Adrenal gland (tissue), 19 donors: ENCODE data around the gene ALKBH5. TPM values are rescaled to one million over a fixed set of nuclear protein-coding genes. Genes with fewer than 3 reads are reported as not detected.

ENCODE experiments used
- DNase-seq, 7 donors: peaks; one replicate each; pipeline ENCODE4 v3.0.0-alpha.2; 2019 to 2020
- H3K27ac ChIP-seq, 5 donors: fragments of 200-600 bp; sonication (generic) in 4 of 5; 1 replicate in 3 of 5; 2 replicates in 2 of 5; pipeline versions ENCODE4 v1.5.1 to v1.8.0; 2016 to 2020; ENCODE audit warnings: mild to moderate bottlenecking in 1 of 5
- H3K27me3 ChIP-seq: fragments of 200-600 bp; 2 replicates; pipeline ENCODE4 v1.8.0; 2021
- H3K36me3 ChIP-seq, 2 donors: fragments of 200-600 bp; replicated peaks in 1 of 2; 1 replicate in 1 of 2; 2 replicates in 1 of 2; pipeline versions ENCODE4 v1.5.1 to v1.8.0; 2018 to 2022
- H3K4me1 ChIP-seq, 2 donors: fragments of 200-600 bp; replicated peaks in 1 of 2; 1 replicate in 1 of 2; 2 replicates in 1 of 2; pipeline versions ENCODE4 v1.5.1 to v1.8.0; 2018 to 2021
- H3K4me3 ChIP-seq, 4 donors: fragments of 200-600 bp; sonication (generic) in 3 of 4; one replicate each; pipeline ENCODE4 v1.5.1; 2016 to 2018
- H3K9me3 ChIP-seq, 3 donors: fragments of 200-600 bp; sonication (generic) in 1 of 3; replicated peaks in 1 of 3; 1 replicate in 2 of 3; 2 replicates in 1 of 3; pipeline versions ENCODE4 v1.5.1 to v1.8.0; 2016 to 2021
- POLR2A ChIP-seq, 2 donors: fragments of 450-650 bp; IDR thresholded peaks; one replicate each; pipeline ENCODE4 v1.6.1; 2017; ENCODE audit warnings: antibody characterized with exemption in 2 of 2, mild to moderate bottlenecking in 2 of 2, moderate library complexity in 1 of 2
- WGBS, 4 donors: extraction: QIAGEN DNeasy Blood & Tissue Kit in 2 of 4; methylation state at CpG; one replicate each; pipeline versions ENCODE4 v1.1.5 to v1.1.7; 2013 to 2017; 5-methylcytosine and 5-hydroxymethylcytosine counted together
- intact Hi-C, 2 donors: fragments of 100-400 bp; cut with DNase I; formaldehyde crosslinking; loops; one replicate each; pipeline versions ENCODE4 v1.14.1 to v1.15.0; 2022 to 2023
- long read RNA-seq, 10 donors: library from polyadenylated mRNA in 3 of 10; unstranded in 2 of 10; stranded (forward) in 1 of 10; transcript quantifications; one replicate each; pipeline ENCODE4 v2.0.0 and lab custom pipeline, GENCODE V29; 2021 to 2026
- polyA plus RNA-seq, 3 donors: library from polyadenylated mRNA; stranded (reverse); fragments of 200-250 nt in 2 of 3; fragments of 350-450 nt in 1 of 3; fragmentation: Illumina TruSeq in 1 of 3; extraction: RNeasy Lipid Tissue Mini Kit (QIAGEN cat#74804) in 1 of 3; gene quantifications; one replicate each; pipeline ENCODE4 v1.2.3, GENCODE V29; 2013 to 2014
- total RNA-seq, 9 donors: library from RNA; depleted of rRNA in 4 of 9; stranded (reverse); fragments of >200 nt in 4 of 9; fragments of 120-200 nt in 1 of 9; fragmentation: NEBNext Ultra II Directional in 1 of 9; extraction: Animal tissue kit (Norgen Biotek cat#: 25700) in 1 of 9; gene quantifications; one replicate each; pipeline versions ENCODE4 v1.1.0 to v1.2.4, GENCODE V29; 2013 to 2023
- TF ChIP-seq, protein P1 (sequence below), 6 experiments: fragments of 450-650 bp in 4 of 6; fragments of 200-600 bp in 2 of 6; sonication (generic) in 1 of 6; IDR thresholded peaks; 1 replicate in 5 of 6; 2 replicates in 1 of 6; pipeline versions ENCODE4 v1.5.1 to v1.8.0; 2016 to 2021; ENCODE audit warnings: antibody characterized with exemption in 6 of 6, mild to moderate bottlenecking in 2 of 6, moderate library complexity in 1 of 6
- donor health status: healthy with polysubstance abuse.
- donor health status: Bipolar disorder and iron deficiency.
- donor health status: DM: yes; HTN: yes; CAD: no.
- donor health status: DM: no; HTN: no; CAD: no.
- donor health status: DM: no; HTN: no; CAD: no.
- donor health status: DM: yes; HTN: yes; CAD: no.

The ALKBH5 gene
- total RNA-seq (100 to 1,000 TPM in 8 of 9 donors, 10 to 100 TPM in 1; 52.2 to 154 (median 140) TPM), polyA plus RNA-seq (100 to 1,000 TPM in 1 of 3 donors, 10 to 100 TPM in 2; 28.4 to 118 (median 33.8) TPM)
- long read RNA-seq, donor 1, transcript ALKBH5-201 (4 exons, 2,748 nt) = major isoform, 12 of 12 reads
- long read RNA-seq, donor 1, partial matches to known transcripts = 0 of 12 reads
- long read RNA-seq, donor 1, other reads (novel, unspliced or antisense) = 0 of 12 reads
- long read RNA-seq, donor 2, transcript ALKBH5-201 (4 exons, 2,748 nt) = major isoform, 8 of 8 reads
- long read RNA-seq, donor 2, partial matches to known transcripts = 0 of 8 reads
- long read RNA-seq, donor 2, other reads (novel, unspliced or antisense) = 0 of 8 reads
- long read RNA-seq, donor 3, transcript ALKBH5-201 (4 exons, 2,748 nt) = major isoform, 8 of 8 reads
- long read RNA-seq, donor 3, partial matches to known transcripts = 0 of 8 reads
- long read RNA-seq, donor 3, other reads (novel, unspliced or antisense) = 0 of 8 reads
- long read RNA-seq, donor 4, transcript ALKBH5-201 (4 exons, 2,748 nt) = major isoform, 16 of 19 reads
- long read RNA-seq, donor 4, partial matches to known transcripts = 1 of 19 reads
- long read RNA-seq, donor 4, other reads (novel, unspliced or antisense) = 1 of 19 reads
- long read RNA-seq, donor 5, transcript ALKBH5-201 (4 exons, 2,748 nt) = major isoform, 591 of 612 reads
- long read RNA-seq, donor 5, partial matches to known transcripts = 7 of 612 reads
- long read RNA-seq, donor 5, other reads (novel, unspliced or antisense) = 13 of 612 reads
- long read RNA-seq, donor 6, transcript ALKBH5-201 (4 exons, 2,748 nt) = major isoform, 8 of 13 reads
- long read RNA-seq, donor 6, partial matches to known transcripts = 5 of 13 reads
- long read RNA-seq, donor 6, other reads (novel, unspliced or antisense) = 0 of 13 reads
- long read RNA-seq, donor 7, transcript ALKBH5-201 (4 exons, 2,748 nt) = major isoform, 9 of 11 reads
- long read RNA-seq, donor 7, partial matches to known transcripts = 0 of 11 reads
- long read RNA-seq, donor 7, other reads (novel, unspliced or antisense) = 0 of 11 reads
- long read RNA-seq, donor 8, transcript ALKBH5-201 (4 exons, 2,748 nt) = major isoform, 19 of 20 reads
- long read RNA-seq, donor 8, partial matches to known transcripts = 0 of 20 reads
- long read RNA-seq, donor 8, other reads (novel, unspliced or antisense) = 0 of 20 reads
- long read RNA-seq, donor 9, transcript ALKBH5-201 (4 exons, 2,748 nt) = major isoform, 6 of 6 reads
- long read RNA-seq, donor 9, partial matches to known transcripts = 0 of 6 reads
- long read RNA-seq, donor 9, other reads (novel, unspliced or antisense) = 0 of 6 reads
- long read RNA-seq, donor 10, transcript ALKBH5-201 (4 exons, 2,748 nt) = major isoform, 6 of 7 reads
- long read RNA-seq, donor 10, partial matches to known transcripts = 0 of 7 reads
- long read RNA-seq, donor 10, other reads (novel, unspliced or antisense) = 0 of 7 reads

DNA sequence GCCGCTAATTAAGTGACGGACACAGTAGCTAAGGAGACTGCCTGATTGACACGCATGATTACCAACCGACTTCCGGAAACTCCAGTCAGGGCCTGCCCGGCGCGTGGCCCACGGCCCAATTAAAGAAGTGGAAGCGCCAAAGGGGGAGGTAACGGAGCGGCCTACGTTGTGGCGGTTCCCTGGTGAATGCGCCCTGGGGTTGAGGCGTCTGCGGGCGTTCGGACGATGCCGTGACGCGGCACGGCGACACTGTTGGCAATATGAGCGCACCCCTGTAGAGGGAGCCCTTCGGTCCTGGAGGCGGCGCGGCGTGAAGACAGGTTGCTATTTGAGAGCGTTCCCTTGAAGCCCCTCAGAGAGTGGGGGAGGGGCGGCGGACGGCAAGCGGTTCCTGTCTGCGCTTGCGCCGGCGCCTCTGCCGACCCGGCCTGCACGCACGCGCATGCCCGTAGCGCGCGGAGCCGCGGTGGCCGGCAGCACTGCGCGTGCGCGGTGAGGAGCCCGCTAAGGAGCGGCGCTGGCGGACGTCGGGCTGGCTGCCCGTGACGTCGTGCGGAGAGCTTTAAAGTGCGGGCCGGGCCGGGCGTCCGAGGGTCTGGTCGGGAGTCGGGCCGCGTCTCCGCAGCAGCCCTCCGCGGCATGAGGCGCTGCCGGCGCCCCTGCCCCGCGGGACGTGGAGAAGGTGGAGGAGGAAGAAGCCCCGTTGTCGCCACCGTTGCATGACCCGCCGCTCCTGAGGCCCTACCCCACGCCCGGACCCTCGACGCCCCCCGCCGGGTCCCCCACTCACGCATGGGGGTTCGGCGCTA, at the start of gene ALKBH5:
ALKBH5 (plus strand) TSS at position 495 of the 809 bp plus-strand sequence. CDS start 416 bp downstream, outside the sequence.
- no peaks in the 10 kb centered on the region for H3K27me3 ChIP-seq
- H3K27ac ChIP-seq = peak within 1 kb of the TSS; percentile 94 to 99 (median 98)
- H3K36me3 ChIP-seq = peaks cover 0 to 5% of the 10 kb centered on the region in 2 donors
- H3K4me3 ChIP-seq = peak within 1 kb of the TSS; percentile 39 to 85 (median 62)
- H3K4me1 ChIP-seq = peaks cover 41 to 52% of the 10 kb centered on the region in 2 donors
- DNase-seq = peak; percentile 97 to 100 (median 99)
- TF ChIP-seq, protein P1, sequence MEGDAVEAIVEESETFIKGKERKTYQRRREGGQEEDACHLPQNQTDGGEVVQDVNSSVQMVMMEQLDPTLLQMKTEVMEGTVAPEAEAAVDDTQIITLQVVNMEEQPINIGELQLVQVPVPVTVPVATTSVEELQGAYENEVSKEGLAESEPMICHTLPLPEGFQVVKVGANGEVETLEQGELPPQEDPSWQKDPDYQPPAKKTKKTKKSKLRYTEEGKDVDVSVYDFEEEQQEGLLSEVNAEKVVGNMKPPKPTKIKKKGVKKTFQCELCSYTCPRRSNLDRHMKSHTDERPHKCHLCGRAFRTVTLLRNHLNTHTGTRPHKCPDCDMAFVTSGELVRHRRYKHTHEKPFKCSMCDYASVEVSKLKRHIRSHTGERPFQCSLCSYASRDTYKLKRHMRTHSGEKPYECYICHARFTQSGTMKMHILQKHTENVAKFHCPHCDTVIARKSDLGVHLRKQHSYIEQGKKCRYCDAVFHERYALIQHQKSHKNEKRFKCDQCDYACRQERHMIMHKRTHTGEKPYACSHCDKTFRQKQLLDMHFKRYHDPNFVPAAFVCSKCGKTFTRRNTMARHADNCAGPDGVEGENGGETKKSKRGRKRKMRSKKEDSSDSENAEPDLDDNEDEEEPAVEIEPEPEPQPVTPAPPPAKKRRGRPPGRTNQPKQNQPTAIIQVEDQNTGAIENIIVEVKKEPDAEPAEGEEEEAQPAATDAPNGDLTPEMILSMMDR (IDR thresholded peaks at IDR 0.05) = peak in 4 of 6 experiments; percentile 12 to 40 (median 19)
- peak; percentile 90 to 98 for TF ChIP-seq POLR2A (IDR thresholded peaks at IDR 0.05)
- no peaks in the 10 kb centered on the region for H3K9me3 ChIP-seq
- WGBS, 4 donors = 0 to 1% (median 0%) methylated on average over 20 to 98 of the region's 98 CpGs
- intact Hi-C loops = loop anchor here in 1 of 2 donors (10.0 kb wide), 1 partner anchor 71 kb away; the partner anchor contains the start of gene FLII

DNA sequence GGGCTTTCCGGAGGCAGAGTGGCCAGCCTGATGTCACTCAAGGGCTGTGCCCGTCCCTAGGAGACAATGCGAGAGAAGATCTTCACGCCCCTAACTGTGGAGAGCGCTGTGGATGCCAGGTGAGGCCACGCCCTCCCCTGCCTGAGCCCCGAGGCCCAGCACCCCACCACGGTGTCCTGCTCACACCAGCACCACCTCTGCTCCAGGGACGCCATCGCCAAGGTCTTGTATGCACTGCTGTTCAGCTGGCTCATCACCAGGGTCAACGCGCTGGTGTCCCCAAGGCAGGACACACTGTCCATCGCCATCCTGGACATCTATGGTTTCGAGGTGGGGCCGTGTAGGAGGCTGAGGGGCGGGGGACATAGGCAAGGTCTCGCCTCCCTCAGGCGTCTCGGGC, 47.3 kb upstream of the ALKBH5 start:
- Histone ChIP-seq H3K9me3 (no peaks in the 10 kb centered on the region), H3K27ac (no peak overlapping the region), H3K36me3 (no peaks in the 10 kb centered on the region), H3K27me3 (no peaks in the 10 kb centered on the region), H3K4me1 (no peaks in the 10 kb centered on the region), H3K4me3 (no peak overlapping the region)
- intact Hi-C loops = no loop called here
- TF ChIP-seq POLR2A (IDR thresholded peaks at IDR 0.05) = no peak
- TF ChIP-seq, protein P1 (IDR thresholded peaks at IDR 0.05) = no peak
- no peak for DNase-seq
- 71 to 87% (median 80%) methylated on average over 8 to 19 of the region's 19 CpGs for WGBS, 4 donors

DNA sequence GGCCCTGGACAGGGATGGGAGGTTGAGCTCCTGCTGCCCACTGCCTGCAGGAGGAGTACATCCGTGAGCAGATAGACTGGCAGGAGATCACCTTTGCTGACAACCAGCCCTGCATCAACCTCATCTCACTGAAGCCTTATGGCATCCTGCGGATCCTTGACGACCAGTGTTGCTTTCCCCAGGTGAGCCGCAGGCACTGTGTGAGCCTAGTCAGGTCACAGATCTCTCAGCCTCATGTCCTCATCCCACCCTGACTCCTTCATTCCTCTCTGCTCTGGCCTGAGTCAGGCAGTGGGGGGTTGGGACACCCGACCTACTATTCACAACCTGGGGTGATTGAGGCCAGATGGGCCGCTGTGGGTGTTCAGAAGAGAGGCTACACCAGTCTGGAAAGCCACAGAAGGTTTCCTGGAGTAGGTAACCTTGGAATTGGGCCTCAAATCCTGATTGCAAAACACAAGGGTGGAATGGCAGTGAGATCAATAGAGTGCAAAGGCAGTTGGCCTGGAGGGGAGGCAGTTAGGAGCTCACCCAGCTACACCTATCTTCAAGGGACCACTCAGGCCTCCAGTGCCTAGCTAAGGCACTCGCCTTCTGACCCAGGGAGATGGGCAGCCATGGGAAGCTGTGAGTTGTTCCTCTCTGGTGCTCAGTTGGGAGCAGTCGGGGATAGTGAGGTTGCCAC, 45.4 kb upstream of the ALKBH5 start:
- no peak overlapping the region for H3K4me3 ChIP-seq
- 65 to 87% (median 82%) methylated on average over 4 to 8 of the region's 8 CpGs for WGBS, 4 donors
- intact Hi-C loops = no loop called here

More for the DNA sequence above, 45.4 kb upstream of the ALKBH5 start:
- no peak for TF ChIP-seq POLR2A (IDR thresholded peaks at IDR 0.05)
- TF ChIP-seq, protein P1 (IDR thresholded peaks at IDR 0.05) = no peak
- Histone ChIP-seq H3K27ac (no peak overlapping the region), H3K4me1 (no peaks in the 10 kb centered on the region), H3K9me3 (no peaks in the 10 kb centered on the region), H3K36me3 (no peaks in the 10 kb centered on the region), H3K27me3 (no peaks in the 10 kb centered on the region)
- DNase-seq = no peak
